GM19023 (cell line): ENCODE data around the gene GIMAP7.
"Not testable (repeated sequence)": the region's sequence is repeated elsewhere in the genome, so short reads cannot be mapped to it uniquely, and the experiment has no call there.

Source experiments
- ATAC-seq: cut with Tn5 transposase; IDR thresholded peaks from one replicate; pipeline ENCODE4 v1.9.1; 2021; ENCODE audit warnings: mild to moderate bottlenecking, moderate library complexity; ENCODE audit not compliant: unreplicated experiment

The GIMAP7 gene

GRCh38 chr7:150511048-150511447 lies 3.6 kb upstream of the GIMAP7 start:
- ATAC-seq: no peak

- ATAC-seq: no peak
Observed at GRCh38 chr7:150513758-150514157, 914 bp upstream of the GIMAP7 start.

- peak; percentile 16 for ATAC-seq
Observed at GRCh38 chr7:150515248-150516147, 826 bp downstream of the GIMAP7 start.

GRCh38 chr7:150516956-150517745 lies 2.5 kb downstream of the GIMAP7 start:
- ATAC-seq: no peak

- no peak for ATAC-seq
Observed at GRCh38 chr7:150519310-150519709, 4.6 kb downstream of the GIMAP7 start.

GRCh38 chr7:150520145-150520544 lies 5.5 kb downstream of the GIMAP7 start:
- no peak for ATAC-seq

GRCh38 chr7:150522931-150523330 lies 8.3 kb downstream of the GIMAP7 start:
- ATAC-seq: not testable (repeated sequence)

GRCh38 chr7:150524018-150524417 lies 9.3 kb downstream of the GIMAP7 start:
- no peak for ATAC-seq

- no peak for ATAC-seq
Observed at GRCh38 chr7:150531704-150532103, 17.0 kb downstream of the GIMAP7 start.

GRCh38 chr7:150538259-150538658 lies 23.6 kb downstream of the GIMAP7 start:
- ATAC-seq: no peak

- ATAC-seq: no peak
Observed at GRCh38 chr7:150553163-150553562, 38.5 kb downstream of the GIMAP7 start.

GRCh38 chr7:150556521-150557138 lies 42.0 kb downstream of the GIMAP7 start:
- no peak for ATAC-seq

- ATAC-seq: no peak
Observed at GRCh38 chr7:150560486-150560885, 45.8 kb downstream of the GIMAP7 start.

- no peak for ATAC-seq
Observed at GRCh38 chr7:150562919-150563318, 48.2 kb downstream of the GIMAP7 start.

- ATAC-seq: no peak
Observed at GRCh38 chr7:150564006-150564405, 49.3 kb downstream of the GIMAP7 start.

GRCh38 chr7:150564566-150564965 lies 49.9 kb downstream of the GIMAP7 start:
- ATAC-seq: no peak

- no peak for ATAC-seq
Observed at GRCh38 chr7:150565239-150565638, 50.6 kb downstream of the GIMAP7 start.

GRCh38 chr7:150566123-150566522 lies 51.5 kb downstream of the GIMAP7 start:
- no peak for ATAC-seq

GRCh38 chr7:150566572-150566971 lies 51.9 kb downstream of the GIMAP7 start:
- no peak for ATAC-seq

- no peak for ATAC-seq
Observed at GRCh38 chr7:150567169-150567568, 52.5 kb downstream of the GIMAP7 start, which contains the start of gene GIMAP4. GIMAP4 (plus strand) TSS chr7:150567390; CDS start chr7:150569902, 2,512 bp downstream.

GRCh38 chr7:150567871-150568301 lies 53.2 kb downstream of the GIMAP7 start:
- no peak for ATAC-seq
